ENCODE measurements around the gene FAM114A1. TPM values are rescaled to one million over a fixed set of nuclear protein-coding genes. Genes with fewer than 3 reads are reported as not detected.
A peak's percentile ranks its signal among the peaks of the same experiment; 100 is the strongest.
"Not testable (repeated sequence)": the region's sequence is repeated elsewhere in the genome, so short reads cannot be mapped to it uniquely, and the experiment has no call there.

The FAM114A1 gene
- total RNA-seq, 1 donor from 2014 or later = 76.8 TPM

DNA sequence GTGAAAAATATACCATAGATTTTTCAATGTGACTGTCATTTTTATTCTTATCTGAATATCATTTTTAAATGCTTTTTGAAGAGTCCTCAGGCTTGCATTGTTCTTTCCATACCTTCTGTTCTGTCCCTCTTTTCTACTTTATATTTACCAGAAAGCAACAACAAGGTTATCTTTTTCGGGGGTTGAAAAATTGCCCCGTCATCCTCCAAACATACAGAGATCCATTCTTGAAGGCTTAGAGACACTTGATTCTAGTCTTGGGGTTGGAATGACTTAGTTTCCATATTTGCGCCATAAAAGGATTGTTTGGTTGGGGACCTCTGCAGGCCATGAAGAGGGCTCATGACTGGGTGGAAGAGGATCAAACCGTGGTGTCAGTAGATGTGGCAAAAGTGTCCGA, 63.5 kb downstream of the FAM114A1 start:
- DNase-seq (ENCODE audit: low read depth in 2 of 2) = no peak

DNA sequence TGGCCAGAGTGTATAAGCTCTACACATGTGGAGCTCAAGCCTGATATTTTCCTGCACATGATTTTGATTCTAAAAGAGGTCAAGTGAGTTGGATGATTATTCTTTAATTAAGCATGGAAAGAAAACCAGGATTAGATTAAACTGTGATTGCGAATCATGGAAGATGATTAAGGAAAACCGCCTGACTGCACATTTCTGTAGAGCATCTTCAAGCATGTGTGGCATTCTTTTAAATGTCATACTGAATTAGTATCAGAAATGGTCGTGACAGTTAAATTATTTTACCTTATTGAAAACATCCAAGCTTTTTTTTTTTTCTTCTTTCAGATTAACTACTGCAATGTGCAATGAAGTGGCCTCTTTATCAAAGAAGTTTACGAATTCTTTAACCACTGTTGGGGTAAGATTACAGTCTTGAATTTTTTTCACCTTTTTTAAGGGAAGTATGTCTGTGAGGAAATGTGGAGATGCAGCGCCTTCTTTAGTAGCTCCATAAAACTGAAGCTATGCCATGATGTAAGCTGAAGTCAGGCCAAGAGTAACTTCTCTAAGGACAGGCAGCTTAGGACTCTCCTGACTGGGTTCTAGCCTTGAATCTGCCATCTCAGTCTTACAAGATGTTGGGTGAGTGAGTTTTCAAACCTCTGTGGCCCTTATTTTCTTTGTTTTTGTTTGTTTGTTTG, 67.9 kb downstream of the FAM114A1 start:
- no peak for DNase-seq (ENCODE audit: low read depth in 2 of 2)

DNA sequence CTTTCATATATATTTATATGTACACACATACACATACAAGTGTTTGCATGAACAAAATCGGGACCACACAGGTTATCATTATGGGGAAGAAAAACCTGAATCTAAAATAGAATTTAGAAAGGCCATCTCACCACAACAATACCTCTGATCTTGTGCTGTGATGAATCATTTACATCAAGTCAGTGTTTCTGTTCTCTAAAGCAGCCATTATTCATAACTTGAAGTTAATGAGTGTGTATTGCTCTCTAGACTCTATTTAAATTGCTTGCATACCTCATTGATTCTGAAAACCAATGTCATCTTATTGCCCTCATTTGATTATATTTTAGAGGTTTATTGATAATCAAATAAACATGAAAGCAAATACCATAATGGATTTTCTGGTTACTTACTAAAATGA, 71.6 kb downstream of the FAM114A1 start:
- DNase-seq (ENCODE audit: low read depth in 2 of 2) = no peak

DNA sequence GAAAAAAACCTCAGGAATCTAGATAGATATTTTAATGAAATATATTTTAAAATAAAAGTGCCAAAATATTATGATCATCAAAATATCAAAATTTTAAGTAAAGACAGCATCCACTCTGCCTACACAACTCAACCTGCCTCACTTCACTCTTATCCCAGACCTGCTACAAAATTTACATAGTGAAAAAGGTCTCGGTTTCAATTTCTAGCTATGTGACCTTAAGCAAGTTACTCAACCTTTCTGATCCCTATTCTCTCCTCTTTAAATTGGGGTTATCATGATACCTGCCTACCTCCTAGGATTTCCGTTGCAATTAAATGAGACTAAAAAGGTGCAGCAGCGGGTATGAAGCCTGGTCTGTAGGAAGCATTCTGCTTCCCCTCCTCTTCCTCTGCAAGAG, 72.9 kb downstream of the FAM114A1 start:
- DNase-seq (ENCODE audit: low read depth in 2 of 2) = no peak

DNA sequence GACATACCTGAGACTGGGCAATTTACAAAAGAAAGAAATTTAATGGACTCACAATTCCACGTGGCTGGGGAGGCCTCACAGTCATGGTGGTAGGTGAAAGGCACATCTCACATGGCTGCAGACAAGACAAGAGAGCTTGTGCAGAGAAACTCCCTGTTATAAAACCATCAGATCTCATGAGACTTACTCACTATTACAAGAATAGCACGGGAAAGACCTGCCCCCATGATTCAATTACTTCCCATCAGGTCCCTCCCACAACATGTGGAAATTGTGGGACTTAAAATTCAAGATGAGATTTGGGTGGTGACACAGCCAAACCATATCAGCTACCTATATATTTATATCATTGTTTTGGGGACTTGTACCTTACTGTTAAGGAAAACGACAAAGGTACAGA, 74.3 kb downstream of the FAM114A1 start:
- DNase-seq (ENCODE audit: low read depth in 2 of 2) = not testable (repeated sequence)

DNA sequence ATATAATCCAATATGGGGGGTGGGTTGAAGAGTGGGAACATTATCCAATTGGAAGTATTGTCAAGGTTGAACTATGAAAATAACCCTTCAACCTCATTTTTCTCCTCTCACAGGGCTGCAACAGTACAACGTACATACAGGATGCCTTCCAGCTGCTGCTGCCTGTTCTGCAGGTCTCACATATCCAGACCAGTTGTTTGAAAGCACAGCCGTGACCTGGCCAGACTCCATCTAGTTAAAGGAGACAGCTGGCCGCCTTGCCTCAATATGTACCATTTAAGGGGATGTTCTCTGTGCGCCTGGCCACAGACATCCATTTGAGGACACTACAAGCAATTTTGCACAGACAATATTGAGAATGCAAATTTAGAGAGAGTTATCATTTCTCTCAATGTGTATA, 75.7 kb downstream of the FAM114A1 start:
- no peak for DNase-seq (ENCODE audit: low read depth in 2 of 2)

DNA sequence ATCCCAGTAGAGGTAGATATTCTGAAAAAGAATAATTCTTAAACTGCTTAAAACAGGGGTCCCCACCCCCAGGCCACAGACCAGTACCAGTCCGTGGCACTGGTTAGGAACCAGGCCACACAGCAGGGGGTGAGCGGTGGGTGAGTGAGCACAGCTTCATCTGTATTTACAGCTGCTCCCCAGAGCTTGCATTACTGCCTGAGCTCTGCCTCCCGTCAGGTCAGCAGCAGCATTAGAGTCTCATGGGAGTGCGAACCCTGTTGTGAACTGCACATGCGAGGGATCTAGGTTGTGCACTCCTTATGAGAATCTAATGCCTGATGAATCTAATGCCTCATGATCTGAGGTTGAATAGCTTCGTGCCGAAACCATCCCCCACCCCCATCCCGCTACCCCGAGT, 76.8 kb downstream of the FAM114A1 start:
- DNase-seq (ENCODE audit: low read depth in 2 of 2) = no peak

DNA sequence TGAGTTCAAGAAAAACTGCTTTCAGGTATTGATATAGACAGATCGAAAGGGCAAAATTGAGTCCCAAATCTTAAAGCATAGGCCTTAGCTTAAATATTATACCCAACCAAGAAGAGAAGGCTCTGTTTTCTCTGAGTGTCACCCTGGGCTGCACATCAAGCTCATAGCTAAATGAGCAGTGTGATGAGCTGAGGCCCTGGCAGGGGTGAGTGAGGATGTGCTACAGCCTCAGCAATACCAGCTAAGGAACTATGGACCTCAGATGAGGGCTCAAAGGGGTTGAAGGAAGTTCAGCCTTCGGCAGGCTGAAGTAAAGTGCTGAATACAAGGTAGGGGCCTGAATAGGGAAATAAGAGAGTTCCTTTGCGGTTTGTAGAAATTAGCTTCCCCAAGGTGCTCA, 79.3 kb downstream of the FAM114A1 start:
- no peak for DNase-seq (ENCODE audit: low read depth in 2 of 2)

DNA sequence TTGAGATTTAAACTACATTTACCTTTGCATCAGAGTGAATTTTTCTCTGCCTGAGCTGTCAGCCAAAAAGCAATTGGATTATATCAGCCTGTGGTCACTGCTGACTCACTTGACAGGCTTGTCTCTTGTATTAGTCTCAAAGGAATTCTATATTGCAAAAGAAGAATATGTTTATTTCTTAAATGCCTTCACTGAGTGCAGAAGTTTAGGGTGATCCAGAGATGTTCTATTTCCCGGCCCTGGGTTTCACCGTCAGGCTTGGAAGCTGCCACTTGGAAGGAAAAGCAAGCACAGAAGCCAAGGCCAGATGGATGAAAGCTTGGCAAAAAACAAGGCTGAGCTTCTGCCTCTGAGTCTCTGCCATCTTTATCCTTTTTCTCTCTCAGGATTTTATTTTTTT, 80.9 kb downstream of the FAM114A1 start:
- DNase-seq (ENCODE audit: low read depth in 2 of 2) = no peak

DNA sequence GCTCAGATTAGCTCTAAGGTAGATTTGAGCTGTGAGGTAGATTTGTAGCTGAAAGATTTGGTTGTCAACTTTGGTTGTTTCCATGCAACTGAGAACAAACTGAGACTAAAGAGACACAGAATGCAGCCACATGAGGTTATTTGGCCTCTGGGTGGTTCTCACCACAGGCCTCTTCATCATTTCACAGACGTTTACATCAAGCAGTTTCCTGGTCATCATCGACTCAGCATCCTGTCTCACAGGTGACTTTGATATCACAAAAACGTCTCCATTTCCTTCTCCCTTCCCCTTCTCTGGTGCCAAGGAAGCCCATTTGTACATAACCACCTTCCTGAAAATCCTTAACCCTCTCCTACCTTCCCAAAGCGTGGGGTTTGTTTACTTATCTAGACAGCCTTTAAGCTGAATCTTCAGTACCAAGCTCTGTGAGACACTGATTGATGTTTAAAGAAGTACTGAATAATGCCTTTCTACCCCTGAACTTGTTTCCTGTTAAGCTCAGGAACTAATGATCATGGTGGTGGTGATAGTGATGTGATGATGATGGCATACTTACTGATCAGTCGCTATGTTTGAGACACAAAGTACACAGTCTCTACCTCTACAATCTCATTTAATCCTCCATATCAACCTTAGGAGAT, 81.9 kb downstream of the FAM114A1 start:
- peak in 1 of 2 donors; percentile 18 for DNase-seq (ENCODE audit: low read depth in 2 of 2)

DNA sequence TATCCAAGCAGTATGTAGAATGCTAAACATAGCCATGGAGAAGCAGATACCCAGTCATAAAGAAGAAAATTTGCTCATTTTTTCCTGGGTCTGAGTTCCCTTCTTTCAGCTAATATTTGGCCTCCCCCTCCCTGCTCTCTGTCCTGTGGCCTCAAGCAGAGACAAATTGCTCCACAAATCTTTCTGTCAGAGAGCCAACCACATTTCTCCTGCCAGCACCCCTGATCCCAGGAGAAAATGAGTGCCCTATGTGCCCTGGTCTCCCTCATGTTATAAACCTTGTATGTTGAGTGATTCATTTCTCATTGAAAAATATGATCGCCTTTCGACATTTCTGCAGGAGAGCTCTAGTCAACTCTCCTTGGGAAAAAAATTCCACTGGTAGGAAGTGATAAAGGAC, 82.6 kb downstream of the FAM114A1 start:
- DNase-seq (ENCODE audit: low read depth in 2 of 2) = no peak

DNA sequence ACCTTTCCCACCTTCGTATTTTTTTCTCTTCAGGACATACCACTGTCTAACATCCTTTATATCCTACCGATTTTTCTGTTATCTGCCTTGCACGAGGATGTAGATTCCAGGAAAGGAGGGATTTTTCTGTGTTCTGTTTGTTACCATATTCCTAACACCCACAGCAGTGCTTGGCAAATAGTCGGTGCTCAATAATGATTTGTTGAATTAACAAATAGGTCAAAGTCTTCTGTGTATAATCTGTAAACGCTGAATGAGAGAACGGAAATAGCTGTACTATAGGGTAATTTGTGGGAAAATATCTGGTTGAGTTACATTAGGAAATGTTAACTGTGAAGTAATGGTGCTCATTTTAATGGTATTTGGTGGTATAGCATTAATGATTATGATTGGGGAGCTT, 83.1 kb downstream of the FAM114A1 start:
- DNase-seq (ENCODE audit: low read depth in 2 of 2) = no peak

DNA sequence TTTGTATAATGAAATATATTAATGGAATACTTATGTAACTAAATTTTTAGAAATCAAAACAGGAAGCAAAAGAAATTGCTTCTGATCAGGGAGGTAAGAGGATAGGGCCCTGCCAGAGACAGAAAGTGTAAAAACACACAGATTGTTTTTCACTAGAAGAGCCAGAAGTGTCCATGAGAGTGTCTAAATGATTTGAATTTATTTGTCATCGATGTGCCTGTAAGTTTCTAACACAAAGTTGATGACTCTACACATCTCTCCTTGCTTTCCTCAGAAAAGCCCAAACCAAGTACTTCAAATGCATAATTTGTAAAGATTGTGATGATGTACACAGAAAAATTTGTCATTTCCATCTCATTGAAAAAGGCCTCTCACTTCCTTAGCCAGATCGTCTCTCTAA, 84.0 kb downstream of the FAM114A1 start:
- no peak for DNase-seq (ENCODE audit: low read depth in 2 of 2)

DNA sequence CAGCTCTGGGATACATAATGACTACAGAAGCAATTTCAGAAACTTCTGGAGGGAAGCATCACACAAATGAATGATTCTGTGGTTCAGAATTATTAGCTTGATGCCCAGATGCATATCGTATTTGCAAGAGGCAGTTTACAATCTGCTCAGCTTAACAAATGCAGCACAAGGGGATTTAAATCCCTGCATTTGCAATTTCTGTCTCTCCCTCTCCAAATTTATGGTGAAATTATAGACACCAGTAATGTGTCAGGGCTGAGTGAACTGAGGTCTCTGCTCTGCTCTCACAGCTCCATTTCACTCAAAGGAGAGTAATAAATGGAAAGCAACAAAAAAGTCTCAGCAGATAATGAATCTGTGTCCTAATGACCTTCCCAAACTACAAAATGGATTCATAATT, 84.4 kb downstream of the FAM114A1 start:
- no peak for DNase-seq (ENCODE audit: low read depth in 2 of 2)

DNA sequence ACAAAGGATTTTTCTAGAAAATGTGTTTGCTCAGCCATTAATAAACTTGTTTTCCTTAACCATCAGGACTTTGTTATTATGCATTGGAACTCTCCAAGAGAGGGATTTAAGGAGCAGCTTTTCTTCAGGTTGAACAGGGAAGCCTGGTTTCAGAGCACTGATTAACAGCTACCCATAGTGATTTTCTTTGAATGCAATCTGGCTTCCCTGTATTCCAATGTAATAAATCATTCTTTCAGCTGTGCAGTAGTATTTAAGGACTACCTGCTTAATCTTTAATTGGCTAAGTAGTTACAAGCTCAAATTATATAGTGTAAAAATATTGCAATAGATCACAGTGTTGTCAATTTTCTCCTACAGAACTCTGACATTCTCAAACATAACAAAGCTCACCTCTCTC, 87.1 kb downstream of the FAM114A1 start:
- DNase-seq (ENCODE audit: low read depth in 2 of 2) = no peak

DNA sequence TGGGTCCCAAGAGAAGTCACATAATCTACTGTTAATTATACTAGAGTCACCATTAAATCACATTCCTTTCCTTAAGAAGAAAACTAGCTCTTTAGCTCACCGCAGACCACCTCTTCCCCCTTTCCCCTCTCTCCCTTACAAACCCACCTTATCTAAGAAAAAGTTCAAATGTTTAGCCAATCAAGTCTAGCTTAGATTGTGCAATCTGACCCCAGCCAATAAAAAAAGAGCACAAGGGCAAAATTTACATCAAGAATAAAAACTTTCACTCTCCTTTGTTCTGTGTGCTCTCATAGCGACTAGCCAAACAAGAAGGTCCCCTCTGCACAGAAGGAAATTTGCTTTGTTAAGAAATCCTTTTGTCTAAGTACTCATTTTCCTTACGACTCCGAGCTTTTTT, 88.4 kb downstream of the FAM114A1 start:
- no peak for DNase-seq (ENCODE audit: low read depth in 2 of 2)

DNA sequence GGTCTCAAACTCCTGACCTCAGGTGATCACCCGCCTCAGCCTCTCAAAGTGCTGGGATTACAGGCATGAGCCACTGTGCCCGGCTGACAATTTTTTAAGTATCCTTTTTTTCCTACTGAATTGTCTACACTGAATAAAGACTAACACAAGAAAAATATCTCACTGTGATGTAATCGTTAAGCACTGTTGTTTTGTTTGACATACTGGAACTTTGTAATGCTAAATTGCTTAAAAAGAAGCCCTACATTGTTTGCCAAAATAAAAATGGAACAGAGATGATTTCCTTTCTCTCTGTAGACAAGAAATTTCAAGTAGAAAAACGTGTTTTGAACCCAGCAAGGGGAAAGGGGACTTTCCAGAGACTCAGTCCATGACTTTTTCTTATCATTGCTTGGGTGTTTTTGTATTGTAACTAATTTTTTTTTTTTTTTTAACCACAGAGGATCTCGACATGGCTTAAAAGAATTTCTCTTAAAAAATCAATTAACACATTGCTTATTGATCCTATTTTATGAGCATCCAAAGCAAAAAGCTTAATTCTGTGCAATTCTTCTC, 89.7 kb downstream of the FAM114A1 start:
- no peak for DNase-seq (ENCODE audit: low read depth in 2 of 2)

DNA sequence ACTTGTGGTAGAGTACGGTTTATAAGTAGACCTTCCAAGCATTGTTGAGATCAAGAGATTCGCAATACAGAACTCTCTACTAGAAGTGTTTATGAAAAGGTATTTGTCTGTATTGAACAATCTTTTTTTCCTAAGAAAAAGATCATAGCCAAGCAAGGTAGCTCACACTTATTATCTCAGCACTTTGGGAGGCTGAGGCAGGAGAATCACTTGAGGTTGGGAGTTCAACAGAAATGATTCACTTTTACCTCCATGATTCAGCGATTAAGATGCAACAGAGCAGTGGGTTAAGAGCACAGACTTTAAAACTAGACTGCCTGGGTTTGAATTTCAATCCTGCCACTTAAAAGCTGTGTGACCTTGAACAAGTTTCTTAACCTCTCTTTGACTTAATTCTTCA, 90.3 kb downstream of the FAM114A1 start:
- DNase-seq (ENCODE audit: low read depth in 2 of 2) = no peak

DNA sequence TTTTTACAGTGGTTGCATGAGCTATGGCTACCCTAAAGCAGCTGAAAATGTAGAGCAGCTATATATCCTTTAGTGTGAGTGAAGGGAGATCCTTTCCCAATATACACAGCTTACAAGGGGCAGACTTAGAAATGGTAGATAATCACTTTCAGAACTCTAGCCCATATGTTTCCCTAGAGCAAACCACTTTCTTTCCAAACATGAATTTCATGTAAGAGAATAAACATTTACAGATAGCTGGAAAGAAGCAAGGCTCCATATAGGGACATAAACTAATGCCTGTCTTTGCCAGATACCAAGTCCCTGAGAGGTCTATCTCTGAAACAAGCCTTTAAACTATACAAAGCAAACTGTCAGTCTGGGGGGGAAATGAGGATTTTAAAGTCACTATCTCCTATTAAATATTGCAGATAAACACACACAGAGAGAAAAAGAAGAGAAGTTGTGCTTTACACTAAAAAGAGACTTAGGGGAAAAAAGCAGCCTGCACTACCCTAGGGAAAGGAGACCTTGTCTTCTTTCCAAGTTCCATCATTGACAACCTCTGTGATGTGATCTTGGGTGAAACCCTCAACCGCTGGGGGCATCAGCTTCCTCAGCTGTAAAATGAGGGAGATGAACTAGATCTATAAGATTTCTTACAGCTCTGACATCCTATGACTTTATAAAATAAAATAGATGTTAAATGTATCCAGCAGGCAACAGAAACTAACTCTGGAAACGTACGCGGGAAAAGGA, 91.0 kb downstream of the FAM114A1 start:
- DNase-seq (ENCODE audit: low read depth in 2 of 2) = no peak

DNA sequence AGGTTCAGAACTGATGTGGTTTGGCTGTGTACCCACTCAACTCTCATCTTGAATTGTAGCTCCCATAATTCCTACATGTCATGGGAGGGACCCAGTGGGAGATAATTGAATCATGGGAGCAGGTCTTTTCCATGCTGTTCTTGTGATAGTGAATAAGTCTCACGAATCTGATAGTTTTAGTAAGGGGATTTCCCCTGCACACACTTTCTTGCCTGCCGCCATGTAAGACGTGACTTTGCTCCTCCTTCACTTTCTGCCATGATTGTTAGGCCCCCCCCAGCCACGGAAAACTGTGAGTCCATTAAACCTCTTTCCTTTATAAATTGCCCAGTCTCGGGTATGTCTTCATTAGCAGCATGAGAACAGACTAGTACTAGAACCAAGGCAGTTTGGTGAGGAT, 91.6 kb downstream of the FAM114A1 start:
- DNase-seq (ENCODE audit: low read depth in 2 of 2) = not testable (repeated sequence)

DNA sequence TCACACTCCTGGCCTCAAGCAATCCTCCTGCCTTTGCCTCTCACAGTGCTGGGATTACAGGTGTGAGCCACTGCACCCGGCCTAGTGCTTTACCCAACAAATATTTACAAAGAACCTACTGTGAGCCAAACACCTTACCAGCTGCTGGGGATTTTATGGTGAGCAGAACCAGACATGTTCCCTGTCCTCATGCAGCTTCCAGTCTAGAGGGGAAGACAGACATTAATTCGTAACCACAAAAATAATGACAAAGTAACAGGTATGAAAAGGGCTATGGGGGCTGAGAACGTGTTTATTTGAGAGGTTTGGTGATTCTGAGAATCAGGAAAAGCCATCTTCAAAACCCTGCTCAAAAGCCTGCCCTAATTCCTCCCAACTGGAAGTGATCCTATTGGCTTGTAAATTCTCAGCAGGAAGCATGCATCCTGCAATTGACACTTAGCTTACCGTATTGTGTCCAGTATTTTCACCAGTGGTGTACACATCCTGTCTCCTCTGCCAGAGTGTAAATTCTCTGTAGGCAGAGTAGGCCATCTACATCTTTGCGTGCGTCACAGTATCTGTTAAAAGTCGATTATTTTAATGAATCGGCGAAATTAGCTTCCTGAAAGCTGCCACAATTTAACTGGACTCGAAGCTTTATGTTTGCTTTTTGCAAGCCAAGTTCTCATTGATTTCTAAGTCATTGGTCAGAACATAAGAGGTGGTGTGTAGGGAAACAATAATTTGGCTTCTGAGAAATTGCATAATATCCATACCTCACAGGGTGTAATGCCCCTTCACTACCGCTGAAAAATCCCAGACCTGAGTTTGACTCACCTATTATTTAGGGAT, 97.6 kb downstream of the FAM114A1 start:
- DNase-seq (ENCODE audit: low read depth in 2 of 2) = no peak

DNA sequence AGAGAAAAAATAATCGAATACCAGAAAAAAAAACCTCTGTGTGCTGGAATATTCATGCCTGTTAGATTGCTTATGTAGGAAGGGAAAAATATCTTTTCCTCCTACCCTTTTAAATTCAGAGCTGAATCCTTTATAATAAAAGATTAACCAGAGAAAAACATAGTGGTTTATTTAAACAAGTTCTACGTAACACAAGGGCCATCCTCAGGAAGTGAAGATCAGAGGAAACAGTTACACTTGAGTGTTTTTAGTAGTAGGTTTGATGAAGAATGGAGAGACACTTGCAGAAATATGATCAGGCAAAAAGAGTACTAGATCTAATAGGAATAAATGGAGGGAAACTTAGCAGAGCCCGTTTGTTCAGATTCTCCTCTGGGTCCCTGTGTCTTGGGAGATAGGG, 98.3 kb downstream of the FAM114A1 start:
- DNase-seq (ENCODE audit: low read depth in 2 of 2) = no peak
